Measurements from ENCODE around the gene SMARCAL1.

SMARCAL1 gene

DNA sequence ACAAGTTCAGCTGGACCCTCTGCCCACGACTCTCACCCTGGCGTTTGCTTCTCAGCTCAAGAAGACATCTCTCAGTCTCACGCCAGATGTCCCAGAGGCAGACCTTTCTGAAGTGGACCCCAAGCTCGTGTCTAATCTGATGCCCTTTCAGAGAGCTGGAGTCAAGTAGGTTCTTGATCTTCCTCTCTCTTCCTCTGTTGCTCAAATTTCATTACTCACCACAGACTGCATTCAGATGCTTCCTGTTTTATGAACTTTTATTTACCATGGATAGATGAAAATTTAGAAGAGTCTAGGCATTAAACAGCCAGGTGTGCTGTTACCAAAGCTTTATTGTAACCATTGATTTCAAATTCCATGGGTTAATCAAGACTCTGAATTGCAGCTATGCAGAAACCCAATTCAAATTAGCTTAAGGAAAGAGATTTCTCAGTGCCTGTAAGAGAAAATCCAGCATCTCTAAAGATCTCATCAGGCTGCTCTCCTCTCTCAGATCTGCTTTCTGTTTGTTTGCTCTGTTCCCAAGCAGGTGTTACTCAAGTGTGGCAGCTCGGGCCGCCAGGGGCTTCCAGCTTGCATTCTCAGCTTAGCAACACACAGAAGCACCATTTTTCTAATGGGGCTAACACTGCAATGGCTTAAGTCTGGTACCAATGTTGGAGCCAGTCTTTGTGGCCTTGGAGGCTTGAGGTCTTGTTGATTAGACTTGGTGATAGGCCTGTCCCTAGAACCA lies 16.5 kb downstream of the SMARCAL1 start:
- no peak overlapping the region for H3K4me3 ChIP-seq (ENCODE audit: low read length)
- no peak for TF ChIP-seq ZNF274 (IDR thresholded peaks at IDR 0.05; ENCODE audit: low read depth, low read length)

GRCh38 chr2:216429428-216429827 lies 17.1 kb downstream of the SMARCAL1 start:
- no peak for TF ChIP-seq ZNF274 (IDR thresholded peaks at IDR 0.05; ENCODE audit: low read depth, low read length)
- no peak overlapping the region for H3K4me3 ChIP-seq (ENCODE audit: low read length)

DNA sequence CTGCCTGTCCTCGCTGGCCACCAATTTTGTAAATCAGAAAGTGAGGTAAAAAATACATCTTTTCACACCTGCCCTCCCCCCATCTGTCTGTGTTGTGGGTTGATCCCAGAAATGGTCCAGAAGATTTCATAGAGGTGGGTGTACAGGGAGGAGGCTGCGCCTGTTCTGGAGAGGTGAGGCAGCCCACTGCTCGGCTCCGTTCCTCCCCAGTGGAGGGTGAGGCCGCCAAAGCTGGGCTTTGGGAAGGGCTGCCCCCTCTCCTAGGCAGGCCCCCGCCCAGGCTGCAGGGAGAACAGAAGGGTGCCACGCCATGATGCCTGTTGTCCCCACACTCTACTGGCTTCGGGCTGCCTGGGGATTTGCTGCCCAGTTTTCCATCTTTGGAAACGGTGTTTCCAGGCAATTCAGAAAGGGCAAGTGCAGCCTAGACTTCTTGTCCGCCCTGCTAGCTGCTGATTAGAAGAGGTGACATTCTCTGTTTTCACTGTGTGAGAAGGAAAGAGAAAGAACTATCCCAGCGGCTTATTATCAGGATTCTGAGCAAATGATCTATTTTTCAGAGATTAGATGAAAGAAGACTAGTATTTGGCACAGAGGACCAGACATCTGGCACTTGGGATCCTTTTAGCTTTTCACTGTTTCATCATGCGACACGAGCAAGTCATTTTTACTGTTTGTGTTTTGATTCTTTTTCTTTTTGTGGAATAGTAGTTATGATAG lies 18.7 kb downstream of the SMARCAL1 start:
- H3K4me3 ChIP-seq (ENCODE audit: low read length): no peak overlapping the region
- no peak for TF ChIP-seq ZNF274 (IDR thresholded peaks at IDR 0.05; ENCODE audit: low read depth, low read length)

GRCh38 chr2:216431531-216431856 lies 19.2 kb downstream of the SMARCAL1 start:
- TF ChIP-seq ZNF274 (IDR thresholded peaks at IDR 0.05; ENCODE audit: low read depth, low read length): no peak
- H3K4me3 ChIP-seq (ENCODE audit: low read length): no peak overlapping the region

GRCh38 chr2:216436383-216436782 lies 24.1 kb downstream of the SMARCAL1 start:
- no peak for TF ChIP-seq ZNF274 (IDR thresholded peaks at IDR 0.05; ENCODE audit: low read depth, low read length)
- H3K4me3 ChIP-seq (ENCODE audit: low read length): no peak overlapping the region

DNA sequence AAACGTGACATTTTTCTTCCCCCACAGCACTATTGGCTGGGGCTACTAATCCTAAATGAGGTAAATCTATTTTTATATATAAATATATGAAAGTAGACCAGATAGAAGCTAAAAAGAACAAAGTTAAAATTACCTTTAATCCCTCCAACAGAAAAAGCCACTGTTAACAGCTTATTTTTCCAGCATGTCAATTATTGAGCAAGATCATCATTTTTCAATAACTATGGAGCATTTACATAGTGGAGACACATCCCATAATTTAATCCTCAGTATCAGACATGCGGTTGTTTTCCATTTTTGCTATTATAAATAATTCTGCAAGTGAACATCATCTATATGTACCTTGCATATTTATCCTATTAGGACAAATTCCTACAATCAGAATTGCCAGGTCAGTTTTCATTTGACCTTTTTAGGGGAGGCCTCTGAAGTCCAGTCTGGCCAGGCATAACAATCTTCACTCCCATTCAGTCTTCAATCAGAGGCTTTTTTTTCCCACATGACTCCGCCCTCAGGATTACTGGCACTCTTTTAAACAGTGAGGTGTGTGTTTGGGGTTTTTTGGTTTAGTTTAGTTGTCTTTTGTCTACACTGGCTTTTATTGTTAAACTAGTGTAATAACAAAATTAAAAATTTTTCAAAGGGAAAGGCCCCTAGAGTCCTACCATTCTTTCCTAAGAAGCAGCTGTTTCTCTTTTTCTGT lies 29.2 kb downstream of the SMARCAL1 start:
- H3K4me3 ChIP-seq (ENCODE audit: low read length): no peak overlapping the region
- TF ChIP-seq ZNF274 (IDR thresholded peaks at IDR 0.05; ENCODE audit: low read depth, low read length): no peak

- no peak overlapping the region for H3K4me3 ChIP-seq (ENCODE audit: low read length)
- no peak for TF ChIP-seq ZNF274 (IDR thresholded peaks at IDR 0.05; ENCODE audit: low read depth, low read length)
These were observed 33.2 kb downstream of the SMARCAL1 start for GRCh38 chr2:216445501-216445900.

GRCh38 chr2:216446343-216446742 lies 34.1 kb downstream of the SMARCAL1 start:
- H3K4me3 ChIP-seq (ENCODE audit: low read length): no peak overlapping the region
- TF ChIP-seq ZNF274 (IDR thresholded peaks at IDR 0.05; ENCODE audit: low read depth, low read length): no peak

DNA sequence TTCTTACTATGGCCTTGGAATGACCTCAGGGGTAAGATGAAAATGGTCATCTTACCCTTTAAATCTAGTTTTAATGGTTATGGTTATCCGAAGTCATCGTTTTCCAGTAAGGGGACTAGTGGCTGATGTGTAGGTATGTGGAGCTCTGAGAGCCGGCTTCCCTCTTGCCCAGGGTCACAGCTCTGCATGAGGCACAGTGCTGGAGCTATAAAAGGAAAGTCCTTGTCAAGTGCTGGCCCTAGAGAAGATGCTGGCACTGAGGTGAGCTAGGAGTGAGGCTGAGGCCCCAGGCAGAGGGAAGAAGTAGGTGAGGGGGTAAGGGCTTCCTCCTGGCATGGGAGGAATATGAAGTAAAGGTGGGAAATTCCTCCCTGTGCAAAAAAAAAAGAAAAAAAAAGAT lies 35.0 kb downstream of the SMARCAL1 start:
- TF ChIP-seq ZNF274 (IDR thresholded peaks at IDR 0.05; ENCODE audit: low read depth, low read length): no peak
- no peak overlapping the region for H3K4me3 ChIP-seq (ENCODE audit: low read length)

DNA sequence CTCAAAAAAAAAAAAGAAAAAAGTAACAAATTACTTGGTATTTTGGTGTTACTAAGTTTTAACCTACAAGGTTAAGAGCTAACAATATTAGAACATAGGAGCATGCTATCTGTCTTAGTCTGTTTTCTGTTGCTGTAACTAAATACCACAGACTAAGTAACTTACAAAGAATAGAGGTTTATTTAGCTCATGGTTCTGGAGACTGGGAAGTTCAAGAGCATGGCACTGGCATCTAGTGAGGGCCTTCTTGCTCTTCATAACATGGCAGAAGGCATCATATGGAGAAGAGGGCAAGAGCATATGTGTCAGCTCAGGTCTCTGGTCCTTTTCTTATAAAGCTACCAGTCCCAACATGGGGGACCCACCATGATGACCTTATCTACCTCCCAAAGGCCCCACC lies 36.5 kb downstream of the SMARCAL1 start:
- H3K4me3 ChIP-seq (ENCODE audit: low read length): no peak overlapping the region

DNA sequence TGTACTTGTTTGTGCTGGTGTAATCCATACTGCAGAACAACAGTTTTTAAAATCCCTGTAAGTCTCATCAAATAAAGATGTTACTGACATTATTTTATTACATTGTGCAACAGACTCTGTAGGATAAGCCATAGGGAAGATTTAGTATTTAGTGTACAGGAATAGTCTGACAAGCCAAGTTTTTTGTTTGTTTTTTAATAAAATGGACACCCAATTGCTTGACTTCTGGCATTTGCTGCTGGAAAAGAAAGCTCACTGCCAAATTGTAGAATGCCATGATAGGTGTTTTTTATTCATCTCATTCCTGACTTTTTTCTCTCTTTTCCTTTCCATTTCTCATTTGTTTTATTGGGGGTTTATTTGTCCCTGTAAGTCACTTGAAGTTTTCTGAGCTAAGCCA lies 38.1 kb downstream of the SMARCAL1 start:
- H3K4me3 ChIP-seq (ENCODE audit: low read length): no peak overlapping the region
- no peak for TF ChIP-seq ZNF274 (IDR thresholded peaks at IDR 0.05; ENCODE audit: low read depth, low read length)

More for the DNA sequence above, 36.5 kb downstream of the SMARCAL1 start:
- TF ChIP-seq ZNF274 (IDR thresholded peaks at IDR 0.05; ENCODE audit: low read depth, low read length): no peak

DNA sequence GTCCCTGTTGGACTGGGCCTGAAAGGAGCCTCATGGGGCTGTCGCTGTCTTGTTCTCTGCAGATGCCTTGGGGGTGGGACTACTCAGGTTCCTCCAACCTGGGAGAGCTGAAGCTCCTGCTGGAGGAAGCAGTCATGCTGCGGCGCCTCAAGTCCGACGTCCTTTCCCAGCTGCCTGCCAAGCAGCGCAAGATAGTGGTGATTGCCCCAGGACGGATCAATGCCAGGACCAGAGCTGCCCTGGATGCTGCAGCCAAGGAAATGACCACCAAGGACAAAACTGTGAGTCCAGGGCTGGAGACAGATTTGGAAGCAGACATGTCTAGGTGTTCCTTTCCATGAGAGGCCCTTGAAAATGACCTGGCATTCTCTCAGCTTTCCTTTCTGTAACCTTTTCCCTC lies 38.5 kb downstream of the SMARCAL1 start:
- TF ChIP-seq ZNF274 (IDR thresholded peaks at IDR 0.05; ENCODE audit: low read depth, low read length): no peak
- H3K4me3 ChIP-seq (ENCODE audit: low read length): no peak overlapping the region

- no peak overlapping the region for H3K4me3 ChIP-seq (ENCODE audit: low read length)
- TF ChIP-seq ZNF274 (IDR thresholded peaks at IDR 0.05; ENCODE audit: low read depth, low read length): no peak
These were observed 41.8 kb downstream of the SMARCAL1 start for GRCh38 chr2:216453955-216454614.

DNA sequence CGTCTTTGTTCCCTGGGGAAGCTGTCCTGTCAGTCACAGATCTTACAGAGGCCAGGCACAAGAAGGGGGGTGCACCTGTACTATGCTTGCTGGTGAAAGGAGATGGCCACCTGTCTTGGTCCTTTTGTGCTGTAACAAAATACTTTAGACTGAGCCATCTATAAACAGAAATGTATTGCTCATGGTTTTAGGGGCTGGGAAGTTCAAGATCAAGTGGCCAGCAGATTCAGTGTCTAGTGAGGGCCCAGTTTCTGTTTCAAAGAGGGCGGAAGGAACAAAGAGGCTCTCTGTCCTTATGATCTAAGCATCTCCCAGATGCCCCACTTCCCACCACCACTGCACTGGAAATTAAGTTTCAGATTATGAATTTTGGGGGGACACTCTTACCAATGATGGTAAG lies 50.9 kb downstream of the SMARCAL1 start:
- TF ChIP-seq ZNF274 (IDR thresholded peaks at IDR 0.05; ENCODE audit: low read depth, low read length): no peak
- H3K4me3 ChIP-seq (ENCODE audit: low read length): no peak overlapping the region
